CD4-positive, alpha-beta T cell treated with Interferon alpha-2 for 1 hour (primary cell): ENCODE results near the gene CFAP45.

Source experiments
- DNase-seq, 2 donors: peaks; one replicate each; pipeline ENCODE4 v3.0.0-alpha.2; 2020 to 2022

Gene CFAP45

GRCh38 chr1:159873530-159874143 lies 26.3 kb downstream of the CFAP45 start:
- no peak for DNase-seq

- DNase-seq = no peak
These were observed 27.1 kb downstream of the CFAP45 start for GRCh38 chr1:159872891-159873290.

- DNase-seq = no peak
These were observed 29.3 kb downstream of the CFAP45 start for GRCh38 chr1:159870704-159871103.

- DNase-seq = no peak
These were observed 30.4 kb downstream of the CFAP45 start for GRCh38 chr1:159869607-159870006.

GRCh38 chr1:159869173-159869572 lies 30.8 kb downstream of the CFAP45 start:
- DNase-seq = no peak

- no peak for DNase-seq
These were observed 31.2 kb downstream of the CFAP45 start for GRCh38 chr1:159868766-159869165.

- no peak for DNase-seq
These were observed 32.3 kb downstream of the CFAP45 start for GRCh38 chr1:159867664-159868026.

- DNase-seq = no peak
These were observed 32.9 kb downstream of the CFAP45 start for GRCh38 chr1:159866905-159867663.

GRCh38 chr1:159866066-159866465 lies 33.9 kb downstream of the CFAP45 start:
- DNase-seq = no peak

- DNase-seq = no peak
These were observed 35.7 kb downstream of the CFAP45 start for GRCh38 chr1:159864262-159864661.

- no peak for DNase-seq
These were observed 37.4 kb downstream of the CFAP45 start, which contains the start of gene VSIG8 for GRCh38 chr1:159862557-159862956. Gene VSIG8, minus strand, starts transcription at chr1:159862657. Its CDS starts 136 bp downstream, at chr1:159862521.

- DNase-seq = no peak
These were observed 37.9 kb downstream of the CFAP45 start for GRCh38 chr1:159862031-159862430.

- DNase-seq = no peak
These were observed 38.7 kb downstream of the CFAP45 start for GRCh38 chr1:159861218-159861617.

GRCh38 chr1:159860456-159860855 lies 39.5 kb downstream of the CFAP45 start:
- no peak for DNase-seq

- no peak for DNase-seq
These were observed 40.1 kb downstream of the CFAP45 start for GRCh38 chr1:159859767-159860322.

- no peak for DNase-seq
These were observed 42.1 kb downstream of the CFAP45 start for GRCh38 chr1:159857889-159858288.

GRCh38 chr1:159856576-159856975 lies 43.4 kb downstream of the CFAP45 start:
- DNase-seq = no peak

GRCh38 chr1:159855709-159856108 lies 44.3 kb downstream of the CFAP45 start:
- DNase-seq = no peak

GRCh38 chr1:159854693-159855192 lies 45.2 kb downstream of the CFAP45 start:
- peak; percentile 72 to 79 for DNase-seq

GRCh38 chr1:159854116-159854692 lies 45.8 kb downstream of the CFAP45 start:
- peak in 1 of 2 donors; percentile 7 for DNase-seq

- DNase-seq = no peak
These were observed 46.4 kb downstream of the CFAP45 start for GRCh38 chr1:159853417-159854115.

- peak in 1 of 2 donors; percentile 18 for DNase-seq
These were observed 48.6 kb downstream of the CFAP45 start for GRCh38 chr1:159851407-159851806.
